Activated CD8-positive, alpha-beta memory T cell treated with anti-CD3 and anti-CD28 coated beads for 36 hours (primary cell): ENCODE measurements around the gene FBXL13. TPM values are rescaled to one million over a fixed set of nuclear protein-coding genes. Genes with fewer than 3 reads are reported as not detected.

ENCODE experiments used
- total RNA-seq, 2 experiments: library from RNA; stranded (reverse); gene quantifications; one replicate each; pipeline ENCODE4 v1.2.3, GENCODE V29; 2021

The FBXL13 gene
- total RNA-seq, 2 experiments from 2014 or later, result 0.78 to 0.86 TPM

Other genes with a start within 250 kb of the FBXL13 start
- not detected for gene LRRC17, start 161.8 kb downstream of the FBXL13 start, total RNA-seq
- gene ARMC10, start 344 bp upstream of the FBXL13 start, total RNA-seq, result 10 to 100 TPM; 52.2 to 53.9 TPM
- 1 to 10 TPM; 7.0 to 7.4 TPM for gene NAPEPLD, start 74.3 kb upstream of the FBXL13 start, total RNA-seq
- gene PMPCB, start 222.6 kb upstream of the FBXL13 start, total RNA-seq, result 10 to 100 TPM; 83.7 to 85.9 TPM